Parathyroid adenoma (tissue), 2 donors: ENCODE results near the gene NR1H4.

Source experiments
- H2AFZ ChIP-seq: fragments of 300-600 bp; sonication (generic); one replicate; pipeline ENCODE4 v1.7.0; 2017; ENCODE audit warnings: antibody characterized with exemption, mild to moderate bottlenecking
- H3K27ac ChIP-seq: fragments of 300-600 bp; sonication (generic); one replicate; pipeline ENCODE4 v1.7.0; 2017
- H3K27me3 ChIP-seq: fragments of 300-600 bp; sonication (generic); one replicate; pipeline ENCODE4 v1.7.0; 2017; ENCODE audit warnings: low read length; ENCODE audit not compliant: control insufficient read depth, insufficient read depth
- H3K36me3 ChIP-seq: fragments of 300-600 bp; sonication (generic); one replicate; pipeline ENCODE4 v1.7.0; 2017; ENCODE audit warnings: low read length; ENCODE audit not compliant: control insufficient read depth, insufficient read depth
- H3K4me1 ChIP-seq: fragments of 300-600 bp; sonication (generic); one replicate; pipeline ENCODE4 v1.7.0; 2017; ENCODE audit warnings: control low read depth
- H3K4me2 ChIP-seq: fragments of 300-600 bp; sonication (generic); one replicate; pipeline ENCODE4 v1.7.0; 2017; ENCODE audit warnings: low read length
- H3K4me3 ChIP-seq: fragments of 300-600 bp; sonication (generic); one replicate; pipeline ENCODE4 v1.7.0; 2017; ENCODE audit warnings: low read depth, low read length
- H3K79me2 ChIP-seq: fragments of 300-600 bp; sonication (generic); one replicate; pipeline ENCODE4 v1.7.0; 2017; ENCODE audit warnings: control low read depth
- H3K9ac ChIP-seq: fragments of 300-600 bp; sonication (generic); one replicate; pipeline ENCODE4 v1.7.0; 2017; ENCODE audit warnings: mild to moderate bottlenecking
- H3K9me3 ChIP-seq: fragments of 300-600 bp; sonication (generic); one replicate; pipeline ENCODE4 v1.7.0; 2017; ENCODE audit warnings: low read length; ENCODE audit not compliant: control insufficient read depth
- TF ChIP-seq, protein P1 (sequence below): fragments of 300-600 bp; sonication (generic); IDR thresholded peaks from one replicate; pipeline ENCODE4 v1.7.0; 2017; ENCODE audit warnings: antibody characterized with exemption, mild to moderate bottlenecking
- donor health status: primary hyperparathyroidism.

NR1H4 gene

DNA sequence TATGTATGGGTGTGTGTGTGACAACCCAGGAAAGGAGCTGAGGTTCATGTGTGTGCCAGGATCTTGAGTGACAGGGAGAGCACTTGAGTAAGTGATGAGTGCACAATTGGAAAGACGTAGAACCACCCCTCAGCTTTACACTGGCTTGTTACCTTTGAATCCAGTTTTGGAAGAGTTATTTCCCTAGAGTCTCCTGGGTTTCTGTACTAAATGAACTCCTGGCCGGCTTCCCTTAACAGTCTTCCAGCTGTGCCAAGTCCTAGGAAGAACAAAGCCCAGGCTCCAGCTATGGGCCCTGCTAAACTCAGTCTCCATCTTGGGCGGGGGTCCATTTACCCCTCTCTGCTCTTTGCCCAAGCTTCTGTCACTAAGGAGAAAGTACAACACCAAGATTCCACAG is 19.7 kb upstream of the NR1H4 start:
- Histone ChIP-seq H3K9ac (no peak overlapping the region), H3K9me3 (no peaks in the 10 kb centered on the region), H3K4me2 (no peak overlapping the region), H3K4me1 (no peaks in the 10 kb centered on the region), H3K27me3 (no peaks in the 10 kb centered on the region), H3K36me3 (no peaks in the 10 kb centered on the region), H3K27ac (no peak overlapping the region), H3K79me2 (no peaks in the 10 kb centered on the region), H3K4me3 (no peak overlapping the region), H2AFZ (no peak overlapping the region)
- TF ChIP-seq, protein P1, sequence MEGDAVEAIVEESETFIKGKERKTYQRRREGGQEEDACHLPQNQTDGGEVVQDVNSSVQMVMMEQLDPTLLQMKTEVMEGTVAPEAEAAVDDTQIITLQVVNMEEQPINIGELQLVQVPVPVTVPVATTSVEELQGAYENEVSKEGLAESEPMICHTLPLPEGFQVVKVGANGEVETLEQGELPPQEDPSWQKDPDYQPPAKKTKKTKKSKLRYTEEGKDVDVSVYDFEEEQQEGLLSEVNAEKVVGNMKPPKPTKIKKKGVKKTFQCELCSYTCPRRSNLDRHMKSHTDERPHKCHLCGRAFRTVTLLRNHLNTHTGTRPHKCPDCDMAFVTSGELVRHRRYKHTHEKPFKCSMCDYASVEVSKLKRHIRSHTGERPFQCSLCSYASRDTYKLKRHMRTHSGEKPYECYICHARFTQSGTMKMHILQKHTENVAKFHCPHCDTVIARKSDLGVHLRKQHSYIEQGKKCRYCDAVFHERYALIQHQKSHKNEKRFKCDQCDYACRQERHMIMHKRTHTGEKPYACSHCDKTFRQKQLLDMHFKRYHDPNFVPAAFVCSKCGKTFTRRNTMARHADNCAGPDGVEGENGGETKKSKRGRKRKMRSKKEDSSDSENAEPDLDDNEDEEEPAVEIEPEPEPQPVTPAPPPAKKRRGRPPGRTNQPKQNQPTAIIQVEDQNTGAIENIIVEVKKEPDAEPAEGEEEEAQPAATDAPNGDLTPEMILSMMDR, result no peak

DNA sequence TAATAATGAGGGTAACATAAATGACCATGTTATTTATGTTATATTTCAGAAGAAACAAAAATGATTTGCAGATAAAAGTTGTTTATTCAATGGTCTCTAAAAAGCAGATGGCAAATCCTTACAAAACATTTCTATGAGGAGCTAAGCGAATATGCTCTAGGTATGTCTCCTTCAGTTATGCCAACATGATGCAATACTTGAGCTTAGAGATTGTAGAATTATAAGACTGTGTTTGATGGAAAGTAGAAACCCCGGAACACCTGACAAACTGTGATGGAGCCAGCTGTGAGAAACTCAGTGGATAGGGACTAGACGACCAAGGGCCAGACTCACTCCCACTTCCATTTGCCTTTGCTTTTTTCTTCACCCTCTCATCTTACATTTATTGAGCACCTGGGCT is 17.8 kb upstream of the NR1H4 start:
- Histone ChIP-seq H3K36me3 (no peaks in the 10 kb centered on the region), H3K4me1 (no peaks in the 10 kb centered on the region), H3K27me3 (no peaks in the 10 kb centered on the region), H3K4me2 (no peak overlapping the region), H3K9me3 (no peaks in the 10 kb centered on the region), H2AFZ (no peak overlapping the region), H3K27ac (no peak overlapping the region), H3K9ac (no peak overlapping the region), H3K4me3 (no peak overlapping the region), H3K79me2 (no peaks in the 10 kb centered on the region)
- TF ChIP-seq, protein P1, result no peak

DNA sequence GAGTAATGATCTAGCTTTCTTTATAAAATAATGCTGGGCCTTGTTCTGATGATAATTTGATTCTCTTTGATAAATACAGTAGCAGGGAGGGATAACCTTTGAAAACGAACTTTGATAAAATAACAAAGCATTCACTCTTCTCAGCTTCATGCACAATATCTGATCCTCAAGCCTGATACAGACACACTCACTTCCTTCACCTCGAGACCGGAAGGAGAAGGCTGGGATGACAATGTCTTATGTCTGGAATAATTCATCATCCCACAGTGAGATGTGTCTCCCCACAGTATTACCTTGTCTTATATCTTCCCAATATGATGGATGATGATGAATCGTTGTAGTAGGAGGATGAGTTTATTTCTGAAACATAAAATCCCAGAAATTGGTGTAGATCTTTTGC is 15.5 kb upstream of the NR1H4 start:
- H3K27me3 ChIP-seq, result no peaks in the 10 kb centered on the region
- no peaks in the 10 kb centered on the region for H3K79me2 ChIP-seq
- no peak overlapping the region for H3K27ac ChIP-seq
- H3K4me3 ChIP-seq, result no peak overlapping the region
- TF ChIP-seq, protein P1, result no peak
- no peak overlapping the region for H2AFZ ChIP-seq
- no peaks in the 10 kb centered on the region for H3K4me1 ChIP-seq
- H3K4me2 ChIP-seq, result no peak overlapping the region
- H3K9ac ChIP-seq, result no peak overlapping the region
- no peaks in the 10 kb centered on the region for H3K36me3 ChIP-seq
- no peaks in the 10 kb centered on the region for H3K9me3 ChIP-seq

- Histone ChIP-seq H3K4me2 (no peak overlapping the region), H3K9me3 (no peaks in the 10 kb centered on the region), H3K27ac (no peak overlapping the region), H3K4me1 (no peaks in the 10 kb centered on the region), H3K4me3 (no peak overlapping the region), H3K79me2 (no peaks in the 10 kb centered on the region), H3K9ac (no peak overlapping the region), H3K36me3 (no peaks in the 10 kb centered on the region), H3K27me3 (no peaks in the 10 kb centered on the region), H2AFZ (no peak overlapping the region)
- TF ChIP-seq, protein P1, result no peak
Measured at GRCh38 chr12:100460702-100461101, 13.0 kb upstream of the NR1H4 start.

DNA sequence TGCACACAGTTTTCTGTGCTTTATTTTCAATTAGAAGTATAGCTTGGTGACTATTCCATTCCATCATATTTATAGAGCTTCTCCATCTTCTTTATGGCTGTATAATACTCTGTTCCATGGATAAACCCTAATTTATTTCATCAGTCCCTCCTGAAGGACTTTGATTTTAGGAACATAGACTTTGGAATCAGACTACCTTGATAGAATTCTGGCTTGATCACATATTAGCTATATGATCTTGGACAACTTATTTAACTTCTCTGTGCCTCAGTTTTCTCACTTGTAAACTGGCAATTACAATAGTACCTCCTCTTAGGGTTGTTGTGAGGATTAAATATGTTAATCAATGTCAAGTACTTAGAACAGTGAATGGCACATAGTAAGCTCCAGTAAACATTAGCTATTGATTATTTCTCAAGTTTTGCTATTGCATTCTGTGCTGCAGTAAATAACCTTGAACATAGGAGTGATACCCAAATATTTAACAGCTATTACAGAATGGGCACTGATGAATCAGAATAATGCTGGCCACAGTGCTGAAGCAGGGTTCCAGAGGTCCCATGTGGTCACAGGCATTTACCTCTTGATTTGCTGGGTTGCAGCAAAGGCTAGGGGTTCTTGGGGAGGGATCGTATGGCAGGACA is 12.2 kb upstream of the NR1H4 start:
- Histone ChIP-seq H3K9me3 (no peaks in the 10 kb centered on the region), H3K4me1 (no peaks in the 10 kb centered on the region), H3K79me2 (no peaks in the 10 kb centered on the region), H3K36me3 (no peaks in the 10 kb centered on the region), H3K9ac (no peak overlapping the region), H3K4me2 (no peak overlapping the region), H3K4me3 (no peak overlapping the region), H3K27ac (no peak overlapping the region), H2AFZ (no peak overlapping the region), H3K27me3 (no peaks in the 10 kb centered on the region)
- TF ChIP-seq, protein P1, result no peak
